Sigmoid colon (tissue), 7 donors: ENCODE results near the gene ZC2HC1B. TPM values are rescaled to one million over a fixed set of nuclear protein-coding genes. Genes with fewer than 3 reads are reported as not detected.

Experiments
- DNase-seq: peaks from one replicate; pipeline ENCODE4 v3.0.0-alpha.2; 2019
- H3K27ac ChIP-seq, 4 donors: fragments of 200-600 bp; sonication (generic); one replicate each; pipeline ENCODE4 v1.5.1; 2016 to 2019; ENCODE audit warnings: mild to moderate bottlenecking in 1 of 4
- H3K27me3 ChIP-seq, 3 donors: fragments of 200-600 bp; sonication (generic); one replicate each; pipeline ENCODE4 v1.5.1; 2019; ENCODE audit warnings: mild to moderate bottlenecking in 1 of 3
- H3K36me3 ChIP-seq, 4 donors: fragments of 200-600 bp; sonication (generic); one replicate each; pipeline ENCODE4 v1.5.1; 2016 to 2019
- H3K4me1 ChIP-seq, 4 donors: fragments of 200-600 bp; sonication (generic); one replicate each; pipeline ENCODE4 v1.5.1; 2017 to 2019
- H3K4me3 ChIP-seq, 4 donors: fragments of 200-600 bp; sonication (generic); one replicate each; pipeline ENCODE4 v1.5.1; 2017 to 2019; ENCODE audit warnings: mild to moderate bottlenecking in 2 of 4, moderate library complexity in 1 of 4
- H3K9me3 ChIP-seq, 4 donors: fragments of 200-600 bp in 3 of 4; sonication (generic) in 3 of 4; one replicate each; pipeline versions ENCODE4 v1.5.1 to v1.6.1; 2013 to 2019
- EP300 ChIP-seq, 4 donors: sonication (generic); formaldehyde crosslinking; IDR thresholded peaks; one replicate each; pipeline ENCODE4 v1.6.1; 2017; ENCODE audit warnings: antibody characterized with exemption in 4 of 4
- POLR2A ChIP-seq, 2 donors: fragments of 450-650 bp; IDR thresholded peaks; one replicate each; pipeline ENCODE4 v1.6.1; 2016; ENCODE audit warnings: antibody characterized with exemption in 2 of 2, mild to moderate bottlenecking in 2 of 2, moderate library complexity in 2 of 2
- POLR2AphosphoS5 ChIP-seq, 4 donors: sonication (generic); formaldehyde crosslinking; IDR thresholded peaks; one replicate each; pipeline ENCODE4 v1.6.1; 2017; ENCODE audit warnings: antibody characterized with exemption in 4 of 4
- WGBS, 2 donors: extraction: QIAGEN DNeasy Blood & Tissue Kit; methylation state at CpG; one replicate each; pipeline ENCODE4 v1.1.7; 2013; 5-methylcytosine and 5-hydroxymethylcytosine counted together
- intact Hi-C: fragments of 100-400 bp; cut with DNase I; formaldehyde crosslinking; loops from one replicate; pipeline ENCODE4 v1.15.1; 2023
- polyA plus RNA-seq, 3 donors: library from polyadenylated mRNA; stranded (reverse); fragments of 200-250 nt; gene quantifications; one replicate each; pipeline ENCODE4 v1.2.3, GENCODE V29; 2013
- total RNA-seq, 4 donors: library from RNA; depleted of rRNA; stranded (reverse); fragments of >200 nt; gene quantifications; one replicate each; pipeline ENCODE4 v1.1.0, GENCODE V29; 2016
- TF ChIP-seq, protein P1 (sequence below), 4 experiments: fragments of 450-650 bp in 3 of 4; fragments of 200-600 bp in 1 of 4; IDR thresholded peaks; one replicate each; pipeline ENCODE4 v1.5.1; 2016 to 2019; ENCODE audit warnings: antibody characterized with exemption in 4 of 4, mild to moderate bottlenecking in 3 of 4, moderate library complexity in 2 of 4
- donor health status: healthy with polysubstance abuse.
- donor health status: Bipolar disorder and iron deficiency.
- donor health status: healthy.

The ZC2HC1B gene
- total and polyA plus RNA-seq, 7 donors, result not detected

DNA sequence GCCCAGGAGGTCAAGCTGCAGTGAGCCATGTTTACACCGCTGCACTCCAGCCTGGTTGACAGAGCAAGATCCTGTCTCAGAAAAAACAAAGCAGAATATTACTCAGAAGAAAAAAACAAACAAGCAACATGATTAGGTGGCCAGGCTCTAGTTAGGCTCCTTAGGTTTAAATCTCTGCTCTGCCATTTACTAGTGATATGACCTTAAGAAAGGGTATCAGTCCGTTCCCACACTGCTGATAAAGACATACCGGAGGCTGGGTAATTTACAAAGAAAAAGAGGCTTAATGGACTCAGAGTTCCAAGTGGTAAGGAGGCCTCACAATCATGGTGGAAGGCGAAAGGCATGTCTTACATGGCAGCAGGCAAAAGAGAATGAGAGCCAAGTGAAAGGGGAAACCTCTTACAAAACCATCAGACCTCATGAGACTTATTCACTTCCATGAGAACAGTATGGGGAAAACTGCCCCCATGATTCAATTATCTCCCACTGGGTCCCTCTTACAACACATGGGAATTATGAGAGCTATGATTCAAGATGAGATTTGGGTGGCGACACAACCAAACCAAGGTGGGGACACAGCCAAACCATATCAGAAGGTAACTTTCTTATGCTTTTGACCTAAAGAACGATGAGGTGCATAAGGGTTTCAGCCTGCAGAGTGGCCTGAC is 23.5 kb upstream of the ZC2HC1B start:
- intact Hi-C loops, result loop anchor here (5.0 to 10.0 kb wide), 3 partner anchors 172 to 388 kb away; partner anchors contain the start of genes ADAT2, PEX3 and SF3B5
- WGBS, 2 donors, result 94 to 96% methylated on average over 6 of the region's 6 CpGs

DNA sequence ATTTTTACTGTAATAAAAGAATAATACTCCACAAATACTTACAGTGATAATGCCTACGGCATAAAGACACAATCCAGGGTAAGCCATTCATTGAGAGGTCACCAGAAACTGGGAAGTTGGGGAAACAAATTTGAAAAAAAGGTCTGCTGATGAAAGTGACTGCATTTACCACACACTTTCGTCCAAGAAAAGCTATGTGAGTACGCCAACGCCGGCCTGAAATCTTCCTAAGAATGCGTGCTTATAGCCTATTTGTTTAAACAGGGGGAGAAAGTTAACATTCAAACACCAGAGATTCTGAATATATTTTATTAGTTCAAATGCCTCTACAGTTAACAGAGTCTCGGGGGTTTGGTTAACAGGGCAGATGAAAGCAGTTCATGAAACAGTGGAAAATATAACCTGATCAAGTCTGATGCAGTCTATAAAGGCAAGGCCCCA is 21.8 kb upstream of the ZC2HC1B start:
- no peaks in the 10 kb centered on the region for H3K27me3 ChIP-seq
- peak overlapping the region; percentile 64 to 86 (median 78) for H3K4me3 ChIP-seq
- no peaks in the 10 kb centered on the region for H3K9me3 ChIP-seq
- 43 to 53% methylated on average over 7 of the region's 7 CpGs for WGBS, 2 donors
- TF ChIP-seq EP300 (IDR thresholded peaks at IDR 0.05) (no peak), POLR2AphosphoS5 (IDR thresholded peaks at IDR 0.05) (no peak), POLR2A (IDR thresholded peaks at IDR 0.05) (no peak)
- TF ChIP-seq, protein P1, sequence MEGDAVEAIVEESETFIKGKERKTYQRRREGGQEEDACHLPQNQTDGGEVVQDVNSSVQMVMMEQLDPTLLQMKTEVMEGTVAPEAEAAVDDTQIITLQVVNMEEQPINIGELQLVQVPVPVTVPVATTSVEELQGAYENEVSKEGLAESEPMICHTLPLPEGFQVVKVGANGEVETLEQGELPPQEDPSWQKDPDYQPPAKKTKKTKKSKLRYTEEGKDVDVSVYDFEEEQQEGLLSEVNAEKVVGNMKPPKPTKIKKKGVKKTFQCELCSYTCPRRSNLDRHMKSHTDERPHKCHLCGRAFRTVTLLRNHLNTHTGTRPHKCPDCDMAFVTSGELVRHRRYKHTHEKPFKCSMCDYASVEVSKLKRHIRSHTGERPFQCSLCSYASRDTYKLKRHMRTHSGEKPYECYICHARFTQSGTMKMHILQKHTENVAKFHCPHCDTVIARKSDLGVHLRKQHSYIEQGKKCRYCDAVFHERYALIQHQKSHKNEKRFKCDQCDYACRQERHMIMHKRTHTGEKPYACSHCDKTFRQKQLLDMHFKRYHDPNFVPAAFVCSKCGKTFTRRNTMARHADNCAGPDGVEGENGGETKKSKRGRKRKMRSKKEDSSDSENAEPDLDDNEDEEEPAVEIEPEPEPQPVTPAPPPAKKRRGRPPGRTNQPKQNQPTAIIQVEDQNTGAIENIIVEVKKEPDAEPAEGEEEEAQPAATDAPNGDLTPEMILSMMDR (IDR thresholded peaks at IDR 0.05), result no peak
- no peak for DNase-seq
- H3K27ac ChIP-seq, result peak overlapping the region; percentile 89 to 97 (median 94)
- intact Hi-C loops, result loop anchor here (2.0 to 10.0 kb wide), 5 partner anchors 68 to 390 kb away; partner anchors contain the start of genes ADAT2, PEX3 and SF3B5
- H3K36me3 ChIP-seq, result peaks cover 7 to 32% (median 17%) of the 10 kb centered on the region in 4 donors
- H3K4me1 ChIP-seq, result peaks cover 0 to 19% (median 11%) of the 10 kb centered on the region in 4 donors

More for the DNA sequence above, 23.5 kb upstream of the ZC2HC1B start:
- no peak for DNase-seq
- Histone ChIP-seq H3K27me3 (no peaks in the 10 kb centered on the region), H3K9me3 (no peaks in the 10 kb centered on the region), H3K27ac (no peak overlapping the region), H3K36me3 (peaks cover 0 to 14% (median 1%) of the 10 kb centered on the region in 4 donors), H3K4me1 (peaks cover 0 to 19% (median 11%) of the 10 kb centered on the region in 4 donors), H3K4me3 (no peak overlapping the region)
- TF ChIP-seq POLR2A (IDR thresholded peaks at IDR 0.05), result no peak
- no peak for TF ChIP-seq EP300 (IDR thresholded peaks at IDR 0.05)
- TF ChIP-seq POLR2AphosphoS5 (IDR thresholded peaks at IDR 0.05), result no peak
- TF ChIP-seq, protein P1 (IDR thresholded peaks at IDR 0.05), result no peak

DNA sequence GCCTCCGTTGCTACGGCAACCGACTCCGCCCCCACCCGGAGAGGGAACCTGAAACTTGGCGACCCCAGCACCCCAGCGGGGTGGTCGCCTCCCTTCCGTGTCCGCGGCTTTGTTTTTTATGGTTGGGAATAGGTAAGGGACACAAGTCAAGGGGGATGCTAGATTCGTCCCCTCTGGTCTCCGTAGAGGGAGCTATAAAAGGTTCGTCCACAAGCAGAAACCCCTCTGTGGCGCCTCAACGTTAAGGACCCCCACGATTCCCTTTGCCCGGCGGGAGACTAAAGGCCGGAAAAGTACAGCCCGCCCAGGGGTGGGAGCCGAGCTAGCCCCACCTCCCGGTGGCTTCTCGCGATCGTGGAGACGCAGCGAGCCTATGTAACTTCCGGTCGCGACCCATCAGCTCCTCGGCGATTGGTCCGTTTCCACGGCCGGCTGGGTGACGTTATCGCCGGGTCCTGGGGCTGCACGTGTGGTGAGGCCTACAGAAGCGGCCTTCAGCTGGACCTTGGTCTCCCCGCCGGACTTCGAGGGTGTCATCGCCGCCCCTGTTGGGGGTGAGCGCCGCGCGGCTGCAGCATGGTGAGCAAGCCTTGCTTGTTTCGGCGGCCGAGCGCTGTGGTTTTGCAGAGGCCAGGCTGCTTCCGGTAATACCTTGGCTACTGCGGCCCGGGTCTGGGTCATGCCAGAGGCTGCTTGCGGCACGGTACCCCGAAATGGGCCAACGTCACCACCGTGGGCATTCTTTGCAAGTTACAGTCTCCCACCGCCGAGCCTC is 21.2 kb upstream of the ZC2HC1B start, which contains the start of gene LTV1:
TSS of gene LTV1 (plus strand) at position 437 of the 775 bp plus-strand sequence. CDS start at position 577, 140 bp downstream.
- peaks cover 0 to 19% (median 11%) of the 10 kb centered on the region in 4 donors for H3K4me1 ChIP-seq
- peak; percentile 99 for DNase-seq
- H3K9me3 ChIP-seq, result no peaks in the 10 kb centered on the region
- 0% methylated on average over 64 of the region's 64 CpGs for WGBS, 2 donors
- TF ChIP-seq POLR2A (IDR thresholded peaks at IDR 0.05), result peak; percentile 51 to 57
- no peak for TF ChIP-seq EP300 (IDR thresholded peaks at IDR 0.05)
- TF ChIP-seq POLR2AphosphoS5 (IDR thresholded peaks at IDR 0.05), result peak in 3 of 4 donors; percentile 64 to 81 (median 78)
- TF ChIP-seq, protein P1 (IDR thresholded peaks at IDR 0.05), result no peak
- peaks cover 7 to 38% (median 22%) of the 10 kb centered on the region in 4 donors for H3K36me3 ChIP-seq
- H3K27me3 ChIP-seq, result no peaks in the 10 kb centered on the region
- intact Hi-C loops, result loop anchor here (1.0 to 10.0 kb wide), 6 partner anchors 68 to 391 kb away; partner anchors contain the start of genes ADAT2, PEX3 and SF3B5
- peak within 1 kb of the TSS; percentile 64 to 86 (median 78) for H3K4me3 ChIP-seq
- peak within 1 kb of the TSS; percentile 89 to 97 (median 94) for H3K27ac ChIP-seq

DNA sequence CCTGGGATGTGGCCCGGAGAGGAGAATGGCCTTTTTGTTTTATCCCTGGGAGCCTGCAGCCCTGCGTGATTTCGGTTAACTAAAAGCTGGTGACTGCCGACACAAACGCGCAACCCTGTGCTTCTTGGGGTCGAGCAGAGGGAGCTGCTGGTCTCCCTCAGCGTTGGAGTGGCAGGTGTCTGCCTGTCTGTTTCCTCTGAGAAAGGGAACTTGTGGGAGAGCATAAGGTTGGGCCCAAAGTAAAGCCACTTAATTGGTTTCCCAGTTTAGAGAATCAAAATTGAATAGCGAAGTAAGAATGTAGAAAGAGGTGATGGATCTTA is 20.6 kb upstream of the ZC2HC1B start:
- no peak for DNase-seq
- Histone ChIP-seq H3K4me3 (peak overlapping the region; percentile 64 to 86 (median 78)), H3K4me1 (peaks cover 0 to 19% (median 11%) of the 10 kb centered on the region in 4 donors), H3K36me3 (peaks cover 10 to 44% (median 25%) of the 10 kb centered on the region in 4 donors), H3K27ac (peak overlapping the region; percentile 89 to 97 (median 94)), H3K27me3 (no peaks in the 10 kb centered on the region), H3K9me3 (no peaks in the 10 kb centered on the region)
- TF ChIP-seq POLR2A (IDR thresholded peaks at IDR 0.05), result no peak
- TF ChIP-seq POLR2AphosphoS5 (IDR thresholded peaks at IDR 0.05), result no peak
- TF ChIP-seq, protein P1 (IDR thresholded peaks at IDR 0.05), result no peak
- no peak for TF ChIP-seq EP300 (IDR thresholded peaks at IDR 0.05)
- 0 to 1% methylated on average over 9 of the region's 9 CpGs for WGBS, 2 donors
- intact Hi-C loops, result loop anchor here (1.0 to 10.0 kb wide), 6 partner anchors 69 to 391 kb away; partner anchors contain the start of genes ADAT2, PEX3 and SF3B5
